H9 (cell line): ENCODE measurements around the gene DCST2. TPM values are rescaled to one million over a fixed set of nuclear protein-coding genes. Genes with fewer than 3 reads are reported as not detected.
A peak's percentile ranks its signal among the peaks of the same experiment; 100 is the strongest.

Experiments used
- DNase-seq: peaks from one replicate; pipeline ENCODE4 v3.0.0-alpha.2; 2017
- H2AFZ ChIP-seq: one replicate; pipeline ENCODE4 v1.6.1; 2013; ENCODE audit warnings: mild to moderate bottlenecking, low read length, control low read depth, moderate library complexity
- H2AK5ac ChIP-seq: 2 replicates; pipeline ENCODE4 v1.6.1; 2013; ENCODE audit warnings: low read length, control low read depth, mixed read lengths; ENCODE audit not compliant: insufficient read length
- H2BK120ac ChIP-seq: one replicate; pipeline ENCODE4 v1.6.1; 2013; ENCODE audit warnings: low read depth, mild to moderate bottlenecking, low read length, control low read depth, inconsistent platforms; ENCODE audit not compliant: poor library complexity, severe bottlenecking
- H2BK12ac ChIP-seq: 2 replicates; pipeline ENCODE4 v1.6.1; 2013; ENCODE audit warnings: low read length, control low read depth, mixed read lengths, low read depth; ENCODE audit not compliant: insufficient read length
- H2BK15ac ChIP-seq: 2 replicates; pipeline ENCODE4 v1.6.1; 2013; ENCODE audit warnings: low read depth, low read length, control low read depth
- H2BK20ac ChIP-seq: one replicate; pipeline ENCODE4 v1.6.1; 2013; ENCODE audit warnings: low read depth, mild to moderate bottlenecking, low read length, control low read depth, inconsistent platforms; ENCODE audit not compliant: poor library complexity, severe bottlenecking
- H2BK5ac ChIP-seq: 2 replicates; pipeline ENCODE4 v1.6.1; 2013; ENCODE audit warnings: low read length, control low read depth, mixed read lengths; ENCODE audit not compliant: insufficient read length
- H3K14ac ChIP-seq: 2 replicates; pipeline ENCODE4 v1.6.1; 2013; ENCODE audit warnings: low read length, control low read depth; ENCODE audit not compliant: insufficient read depth
- H3K18ac ChIP-seq: 2 replicates; pipeline ENCODE4 v1.6.1; 2013; ENCODE audit warnings: low read depth, mild to moderate bottlenecking, mixed read lengths, low read length, control low read depth; ENCODE audit not compliant: insufficient read length
- H3K23ac ChIP-seq: 2 replicates; pipeline ENCODE4 v1.6.1; 2013; ENCODE audit warnings: low read length, control low read depth, mixed read lengths, low read depth; ENCODE audit not compliant: insufficient read length
- H3K23me2 ChIP-seq: 2 replicates; pipeline ENCODE4 v1.6.1; 2013; ENCODE audit warnings: low read depth, mild to moderate bottlenecking, mixed read lengths, low read length, control low read depth; ENCODE audit not compliant: insufficient read length, poor library complexity, severe bottlenecking
- H3K27ac ChIP-seq: 2 replicates; pipeline ENCODE4 v1.5.1; 2013; ENCODE audit warnings: low read length, control low read depth, mixed read lengths, low read depth; ENCODE audit not compliant: insufficient read length
- H3K27me3 ChIP-seq: 2 replicates; pipeline ENCODE4 v1.6.1; 2013; ENCODE audit warnings: low read length, control low read depth, inconsistent platforms; ENCODE audit not compliant: insufficient read depth
- H3K4ac ChIP-seq: 2 replicates; pipeline ENCODE4 v1.6.1; 2013; ENCODE audit warnings: low read depth, mild to moderate bottlenecking, control low read depth, inconsistent platforms, low read length, moderate library complexity
- H3K4me1 ChIP-seq: 2 replicates; pipeline ENCODE4 v1.6.1; 2013; ENCODE audit warnings: low read length, control low read depth, inconsistent platforms; ENCODE audit not compliant: insufficient read depth
- H3K4me2 ChIP-seq: 2 replicates; pipeline ENCODE4 v1.6.1; 2013; ENCODE audit warnings: low read length, control low read depth, mixed read lengths; ENCODE audit not compliant: insufficient read length, insufficient read depth
- H3K56ac ChIP-seq: 2 replicates; pipeline ENCODE4 v1.6.1; 2013; ENCODE audit warnings: low read depth, mild to moderate bottlenecking, mixed read lengths, low read length, control low read depth; ENCODE audit not compliant: insufficient read length
- H3K79me1 ChIP-seq: 2 replicates; pipeline ENCODE4 v1.6.1; 2013; ENCODE audit warnings: low read depth, mild to moderate bottlenecking, moderate library complexity, low read length, control low read depth, inconsistent platforms; ENCODE audit not compliant: insufficient read depth, poor library complexity, severe bottlenecking
- H3K79me2 ChIP-seq: 2 replicates; pipeline ENCODE4 v1.6.1; 2013; ENCODE audit warnings: low read length, control low read depth, inconsistent platforms; ENCODE audit not compliant: insufficient read depth
- H3K9ac ChIP-seq: 2 replicates; pipeline ENCODE4 v1.6.1; 2013; ENCODE audit warnings: low read length, control low read depth, mixed read lengths; ENCODE audit not compliant: insufficient read length; ENCODE audit errors: extremely low read depth
- H3K9me3 ChIP-seq: one replicate; pipeline ENCODE4 v1.6.1; 2013; ENCODE audit warnings: low read depth, low read length, inconsistent platforms; ENCODE audit not compliant: control insufficient read depth
- H3T11ph ChIP-seq: one replicate; pipeline ENCODE4 v1.6.1; 2013; ENCODE audit warnings: mild to moderate bottlenecking, low read length, control low read depth, inconsistent platforms
- H4K20me1 ChIP-seq: one replicate; pipeline ENCODE4 v1.6.1; 2013; ENCODE audit not compliant: control insufficient read depth, insufficient read length, insufficient read depth
- H4K5ac ChIP-seq: 2 replicates; pipeline ENCODE4 v1.6.1; 2013; ENCODE audit warnings: low read depth, mild to moderate bottlenecking, mixed read lengths, low read length, control low read depth; ENCODE audit not compliant: insufficient read length
- H4K8ac ChIP-seq: replicated peaks from 2 replicates; pipeline ENCODE4 v1.6.1; 2013; ENCODE audit warnings: low read length, control low read depth, mixed read lengths, low read depth; ENCODE audit not compliant: insufficient read length
- H4K91ac ChIP-seq: 2 replicates; pipeline ENCODE4 v1.6.1; 2013; ENCODE audit warnings: low read depth, mild to moderate bottlenecking, moderate library complexity, mixed read lengths, low read length, control low read depth; ENCODE audit not compliant: insufficient read length
- H3K27ac Mint-ChIP-seq, 3 experiments: 2 replicates in 2 of 3; 3 replicates in 1 of 3; pipeline ENCODE4 v1.8.0; 2020 to 2021; ENCODE audit warnings: mixed read lengths in 3 of 3, mild to moderate bottlenecking in 1 of 3, moderate library complexity in 1 of 3
- H3K27me3 Mint-ChIP-seq: 2 replicates; pipeline ENCODE4 v1.8.0; 2021; ENCODE audit warnings: low read depth, mild to moderate bottlenecking, moderate library complexity, mixed read lengths
- H3K36me3 Mint-ChIP-seq, 3 experiments: 2 replicates in 2 of 3; 3 replicates in 1 of 3; pipeline ENCODE4 v1.8.0; 2020 to 2021; ENCODE audit warnings: low read depth in 3 of 3, mixed read lengths in 3 of 3; ENCODE audit not compliant: insufficient read depth in 1 of 3
- H3K4me1 Mint-ChIP-seq, 2 experiments: 2 replicates each; pipeline ENCODE4 v1.8.0; 2020; ENCODE audit warnings: mixed read lengths in 2 of 2
- H3K4me3 Mint-ChIP-seq, 2 experiments: 2 replicates in 1 of 2; 3 replicates in 1 of 2; pipeline ENCODE4 v1.8.0; 2020 to 2021; ENCODE audit warnings: mild to moderate bottlenecking in 2 of 2, mixed read lengths in 2 of 2, moderate library complexity in 1 of 2
- H3K9me3 Mint-ChIP-seq, 2 experiments: 2 replicates in 1 of 2; 3 replicates in 1 of 2; pipeline ENCODE4 v1.8.0; 2020; ENCODE audit warnings: mild to moderate bottlenecking in 2 of 2, mixed read lengths in 2 of 2, moderate library complexity in 1 of 2
- WGBS: extraction: QIAGEN DNeasy Blood & Tissue Kit; methylation state at CpG from one replicate; pipeline ENCODE4 v1.1.7; 2013; ENCODE audit warnings: missing lambda C conversion rate, low lambda C conversion rate, mixed read lengths; ENCODE audit not compliant: insufficient read length; ENCODE audit errors: extremely low coverage; 5-methylcytosine and 5-hydroxymethylcytosine counted together
- total RNA-seq: library from RNA; stranded (reverse); gene quantifications from 2 replicates; pipeline ENCODE4 v1.2.1, GENCODE V29; 2021
- TF ChIP-seq, protein P1 (sequence below): fragments of 200-600 bp; sonication (generic); conservative IDR thresholded peaks from 3 replicates; pipeline ENCODE4 v1.8.0; 2021; ENCODE audit warnings: antibody characterized with exemption, mild to moderate bottlenecking

The DCST2 gene
- total RNA-seq, 1 experiment from 2014 or later = 0.35 TPM

DNA sequence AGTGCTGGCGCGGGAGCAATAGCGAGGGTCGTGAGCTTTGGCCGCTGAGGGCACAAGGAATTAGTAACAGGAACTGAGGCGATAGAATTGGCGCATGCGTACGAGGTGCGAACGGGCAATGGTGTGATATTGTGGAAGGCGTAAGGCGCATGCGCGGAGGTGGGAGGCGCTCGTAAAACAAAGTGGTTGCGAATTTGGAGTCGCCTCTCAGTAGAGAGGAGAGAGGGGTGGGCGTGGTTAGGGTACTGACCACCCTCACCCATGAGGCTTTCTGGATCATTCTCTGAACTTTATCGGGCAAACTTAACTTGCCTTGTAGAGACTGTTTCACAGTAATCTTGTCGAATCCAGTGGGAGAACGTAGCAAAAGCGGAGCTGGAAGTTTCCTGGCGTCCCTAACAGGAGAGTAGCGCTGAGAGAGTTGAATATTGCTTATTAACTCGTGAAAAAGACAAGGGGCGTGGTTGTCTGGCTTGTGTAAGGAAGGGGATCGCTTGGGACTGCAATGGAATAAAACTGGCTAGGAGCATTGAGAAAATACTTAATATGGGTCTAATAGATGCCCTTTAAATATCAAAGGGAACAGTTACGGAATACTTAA, 58.7 kb downstream of the DCST2 start:
- no peak overlapping the region for H2AFZ ChIP-seq
- H2BK20ac ChIP-seq = no peak overlapping the region
- no peaks in the 10 kb centered on the region for H4K20me1 ChIP-seq
- H3K9me3 ChIP-seq = no peaks in the 10 kb centered on the region
- peaks cover 26 to 28% of the 10 kb centered on the region in 2 experiments for H3K4me1 Mint-ChIP-seq
- no peak overlapping the region for H2BK120ac ChIP-seq
- H3K27ac ChIP-seq = peak overlapping the region; percentile 49
- H3K23me2 ChIP-seq = peaks cover 32% of the 10 kb centered on the region
- H3K4ac ChIP-seq = no peak overlapping the region
- no CpG with 5 or more reads among the region's 30 CpGs for WGBS
- no peak overlapping the region for H3T11ph ChIP-seq
- no peaks in the 10 kb centered on the region for H3K27me3 ChIP-seq
- no peak overlapping the region for H2AK5ac ChIP-seq
- H3K4me1 ChIP-seq = peaks cover 4% of the 10 kb centered on the region; the same call in 1 of the 2 replicates
- no peak overlapping the region for H2BK12ac ChIP-seq
- no peaks in the 10 kb centered on the region for H3K79me1 ChIP-seq
- TF ChIP-seq, protein P1, sequence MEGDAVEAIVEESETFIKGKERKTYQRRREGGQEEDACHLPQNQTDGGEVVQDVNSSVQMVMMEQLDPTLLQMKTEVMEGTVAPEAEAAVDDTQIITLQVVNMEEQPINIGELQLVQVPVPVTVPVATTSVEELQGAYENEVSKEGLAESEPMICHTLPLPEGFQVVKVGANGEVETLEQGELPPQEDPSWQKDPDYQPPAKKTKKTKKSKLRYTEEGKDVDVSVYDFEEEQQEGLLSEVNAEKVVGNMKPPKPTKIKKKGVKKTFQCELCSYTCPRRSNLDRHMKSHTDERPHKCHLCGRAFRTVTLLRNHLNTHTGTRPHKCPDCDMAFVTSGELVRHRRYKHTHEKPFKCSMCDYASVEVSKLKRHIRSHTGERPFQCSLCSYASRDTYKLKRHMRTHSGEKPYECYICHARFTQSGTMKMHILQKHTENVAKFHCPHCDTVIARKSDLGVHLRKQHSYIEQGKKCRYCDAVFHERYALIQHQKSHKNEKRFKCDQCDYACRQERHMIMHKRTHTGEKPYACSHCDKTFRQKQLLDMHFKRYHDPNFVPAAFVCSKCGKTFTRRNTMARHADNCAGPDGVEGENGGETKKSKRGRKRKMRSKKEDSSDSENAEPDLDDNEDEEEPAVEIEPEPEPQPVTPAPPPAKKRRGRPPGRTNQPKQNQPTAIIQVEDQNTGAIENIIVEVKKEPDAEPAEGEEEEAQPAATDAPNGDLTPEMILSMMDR = no peak
- no peak overlapping the region for H2BK5ac ChIP-seq
- peaks cover 28% of the 10 kb centered on the region for H3K79me2 ChIP-seq
- H3K18ac ChIP-seq = peak overlapping the region; percentile 81
- peak overlapping the region; percentile 93 for H3K9ac ChIP-seq
- H3K14ac ChIP-seq = peak overlapping the region; percentile 59; the same call in 1 of the 2 replicates
- no peak overlapping the region for H2BK15ac ChIP-seq
- H3K36me3 Mint-ChIP-seq = peaks cover 16 to 31% (median 26%) of the 10 kb centered on the region in 3 experiments; a peak in 6 of 7 replicates
- H4K5ac ChIP-seq = no peak overlapping the region
- peak overlapping the region; percentile 87 for H3K4me2 ChIP-seq
- no peak overlapping the region for H3K4me3 Mint-ChIP-seq
- H4K91ac ChIP-seq = no peak overlapping the region
- H3K27me3 Mint-ChIP-seq = no peaks in the 10 kb centered on the region
- H3K23ac ChIP-seq = no peak overlapping the region
- DNase-seq = peak; percentile 97
- H3K56ac ChIP-seq = peak overlapping the region; percentile 15
- H4K8ac ChIP-seq = no peak overlapping the region
- H3K9me3 Mint-ChIP-seq = no peaks in the 10 kb centered on the region
- no peak overlapping the region for H3K27ac Mint-ChIP-seq
